HCT116 (cell line): ENCODE results near the gene RNF141. TPM values are rescaled to one million over a fixed set of nuclear protein-coding genes. Genes with fewer than 3 reads are reported as not detected.

Experiments
- ATAC-seq: fragments of 200-7000 bp; cut with Tn5 transposase; 2 replicates; pipeline ENCODE4 v1.9.1; 2020; ENCODE audit warnings: mild to moderate bottlenecking, moderate library complexity
- BruUV-seq: library from RNA; stranded (reverse); fragments of 400-500 nt; replicated peaks from 2 replicates; lab custom pipeline; 2021; lab: Mats Ljungman, UMichigan
- CTCF ChIA-PET: fragments of 300-600 bp; sonication (Branson Sonifier 250); formaldehyde crosslinking; loops from one replicate; lab custom pipeline; 2021; ENCODE audit warnings: antibody characterized with exemption; lab: Charles Lee
- POLR2A ChIA-PET: fragments of 300-600, 350-600 bp; sonication (Branson Sonifier 250); formaldehyde crosslinking; loops from one replicate; lab custom pipeline; 2021; ENCODE audit warnings: antibody characterized with exemption; lab: Charles Lee
- RAD21 ChIA-PET, 2 experiments: fragments of 300-600 bp; sonication (Branson Sonifier 250); formaldehyde crosslinking; loops; one replicate each; lab custom pipeline; 2023; ENCODE audit warnings: low total read pairs in 2 of 2; ENCODE audit not compliant: uncharacterized antibody in 2 of 2, unreplicated experiment in 2 of 2, low non-redundant PET in 1 of 2; lab: Charles Lee
- DNase-seq: peaks from one replicate; pipeline ENCODE4 v3.0.0-alpha.2; 2010; ENCODE audit warnings: low read depth, low spot score
- H2AFZ ChIP-seq: fragments of 200-600 bp; shearing (Covaris generic), sonication (generic); 2 replicates; pipeline ENCODE4 v1.6.1; 2017; ENCODE audit warnings: low read depth, mixed run types, mixed read lengths, antibody characterized with exemption, low read length; ENCODE audit not compliant: poor library complexity, severe bottlenecking
- H3K27ac ChIP-seq: 2 replicates; pipeline ENCODE4 v1.5.1; 2012; ENCODE audit warnings: low read depth, low read length
- H3K27me3 ChIP-seq: fragments of 200-600 bp; sonication (generic); 2 replicates; pipeline ENCODE4 v1.6.1; 2016; ENCODE audit warnings: mixed run types, low read length, mixed read lengths; ENCODE audit not compliant: insufficient read depth
- H3K36me3 ChIP-seq, 2 experiments: fragments of 200-500 bp in 1 of 2; fragments of 200-600 bp in 1 of 2; sonication (Bioruptor generic) in 1 of 2; sonication (generic) in 1 of 2; 2 replicates each; pipeline versions ENCODE4 v1.5.1 to v1.6.1; 2014 to 2016; ENCODE audit warnings: low read length in 2 of 2, inconsistent platforms in 1 of 2, mixed read lengths in 1 of 2, mixed run types in 1 of 2; ENCODE audit not compliant: insufficient read depth in 2 of 2, control insufficient read depth in 1 of 2
- H3K4me1 ChIP-seq, 2 experiments: fragments of 200-600 bp in 1 of 2; sonication (generic) in 1 of 2; 2 replicates each; pipeline versions ENCODE4 v1.5.1 to v1.6.1; 2012 to 2017; ENCODE audit warnings: low read length in 2 of 2, inconsistent platforms in 1 of 2, mild to moderate bottlenecking in 1 of 2, mixed read lengths in 1 of 2, mixed run types in 1 of 2, moderate library complexity in 1 of 2; ENCODE audit not compliant: insufficient read depth in 2 of 2, control insufficient read depth in 1 of 2
- H3K4me2 ChIP-seq: fragments of 200-600 bp; sonication (generic); 2 replicates; pipeline ENCODE4 v1.6.1; 2017; ENCODE audit warnings: mixed run types, low read length, mixed read lengths
- H3K4me3 ChIP-seq, 2 experiments: fragments of 200-600 bp in 1 of 2; sonication (generic) in 1 of 2; replicated peaks in 1 of 2; 2 replicates each; pipeline ENCODE4 v1.5.1; 2011 to 2016; ENCODE audit warnings: low read length in 2 of 2, control low read depth in 1 of 2, low read depth in 1 of 2, mild to moderate bottlenecking in 1 of 2, mixed read lengths in 1 of 2, mixed run types in 1 of 2
- H3K79me2 ChIP-seq: fragments of 200-600 bp; sonication (generic); 2 replicates; pipeline ENCODE4 v1.6.1; 2017; ENCODE audit warnings: mild to moderate bottlenecking, mixed run types, low read length, moderate library complexity, mixed read lengths; ENCODE audit not compliant: insufficient read depth
- H3K9ac ChIP-seq: fragments of 200-600 bp; sonication (generic); 2 replicates; pipeline ENCODE4 v1.6.1; 2016; ENCODE audit warnings: low read length, mixed read lengths
- H3K9me2 ChIP-seq: fragments of 200-600 bp; sonication (generic), shearing (Covaris generic); 2 replicates; pipeline ENCODE4 v1.6.1; 2017; ENCODE audit warnings: mixed run types, mild to moderate bottlenecking, moderate library complexity; ENCODE audit not compliant: insufficient read depth
- H3K9me3 ChIP-seq, 2 experiments: fragments of 200-500 bp in 1 of 2; fragments of 200-600 bp in 1 of 2; sonication (Bioruptor generic) in 1 of 2; sonication (generic) in 1 of 2; 2 replicates each; pipeline ENCODE4 v1.6.1; 2014 to 2017; ENCODE audit warnings: low read length in 2 of 2, mixed read lengths in 2 of 2, inconsistent platforms in 1 of 2, low read depth in 1 of 2, mild to moderate bottlenecking in 1 of 2, mixed run types in 1 of 2, moderate library complexity in 1 of 2; ENCODE audit not compliant: control insufficient read depth in 1 of 2, insufficient read depth in 1 of 2
- H4K20me1 ChIP-seq: fragments of 200-600 bp; sonication (generic), shearing (Covaris generic); 2 replicates; pipeline ENCODE4 v1.6.1; 2017; ENCODE audit warnings: mixed run types, mild to moderate bottlenecking, moderate library complexity; ENCODE audit not compliant: insufficient read depth
- ATF3 ChIP-seq: IDR thresholded peaks from 2 replicates; pipeline ENCODE4 v1.6.1; 2012
- CEBPB ChIP-seq: IDR thresholded peaks from 2 replicates; pipeline ENCODE4 v1.6.1; 2012; ENCODE audit warnings: low read depth
- ELF1 ChIP-seq: IDR thresholded peaks from 2 replicates; pipeline ENCODE4 v1.6.1; 2012; ENCODE audit warnings: low read depth, borderline replicate concordance
- EZH2 ChIP-seq: fragments of 200-600 bp; sonication (generic); IDR thresholded peaks from 2 replicates; pipeline ENCODE4 v1.6.1; 2017; ENCODE audit warnings: antibody characterized with exemption, mixed run types
- EZH2phosphoT487 ChIP-seq: fragments of 200-600 bp; IDR thresholded peaks from 2 replicates; pipeline ENCODE4 v1.6.1; 2018; ENCODE audit warnings: antibody characterized with exemption, borderline replicate concordance
- FOSL1 ChIP-seq: IDR thresholded peaks from 2 replicates; pipeline ENCODE4 v1.6.1; 2012; ENCODE audit warnings: low read depth
- JUND ChIP-seq: IDR thresholded peaks from 2 replicates; pipeline ENCODE4 v1.6.1; 2012
- MAX ChIP-seq: IDR thresholded peaks from 2 replicates; pipeline ENCODE4 v1.6.1; 2012
- REST ChIP-seq: IDR thresholded peaks from 2 replicates; pipeline ENCODE4 v1.6.1; 2012; ENCODE audit warnings: low read depth
- SIN3A ChIP-seq: IDR thresholded peaks from 2 replicates; pipeline ENCODE4 v1.6.1; 2012; ENCODE audit warnings: low read depth
- SP1 ChIP-seq: IDR thresholded peaks from 2 replicates; pipeline ENCODE4 v1.6.1; 2012; ENCODE audit warnings: low read depth
- TCF7L2 ChIP-seq: IDR thresholded peaks from 2 replicates; pipeline ENCODE4 v1.7.0; 2011; ENCODE audit warnings: borderline replicate concordance, inconsistent platforms; ENCODE audit not compliant: insufficient read depth, insufficient read length; ENCODE audit errors: extremely low read depth
- ZBTB33 ChIP-seq: IDR thresholded peaks from 2 replicates; pipeline ENCODE4 v1.6.1; 2011; ENCODE audit warnings: mild to moderate bottlenecking, low read length, moderate library complexity; ENCODE audit not compliant: insufficient replicate concordance; ENCODE audit errors: extremely low read depth
- ZFX ChIP-seq: fragments of 450-650 bp; IDR thresholded peaks from 2 replicates; pipeline ENCODE4 v1.6.1; 2017
- ZNF274 ChIP-seq: fragments of 200-500 bp; sonication (Bioruptor generic); IDR thresholded peaks from 2 replicates; pipeline ENCODE4 v1.6.1; 2014; ENCODE audit warnings: mild to moderate bottlenecking, low read depth, low read length, inconsistent platforms
- intact Hi-C: fragments of 100-400 bp; cut with micrococcal nuclease; formaldehyde crosslinking; loops from 2 replicates; pipeline ENCODE4 v1.10.0; 2022
- total RNA-seq: library from RNA; stranded (reverse); gene quantifications from one replicate; pipeline ENCODE4 v1.2.1, GENCODE V29; 2021; ENCODE audit not compliant: unreplicated experiment

Gene RNF141
- total RNA-seq, 1 experiment from 2014 or later: 133 TPM

GRCh38 chr11:10476927-10477689 lies 63.9 kb downstream of the RNF141 start:
- H3K4me2 ChIP-seq: no peak overlapping the region
- intact Hi-C loops: no loop called here
- H2AFZ ChIP-seq: no peak overlapping the region
- DNase-seq (no peak), ATAC-seq (no peak)
- RAD21 ChIA-PET: no interaction called here
- H3K27me3 ChIP-seq: no peaks in the 10 kb centered on the region
- TF ChIP-seq REST (no peak), FOSL1 (no peak), ZNF274 (no peak), JUND (no peak), ZBTB33 (no peak), EZH2 (no peak), ELF1 (no peak), ZFX (no peak), TCF7L2 (no peak), SIN3A (no peak), ATF3 (no peak), CEBPB (no peak), SP1 (no peak), EZH2phosphoT487 (no peak), MAX (no peak)
- H3K36me3 ChIP-seq: peaks cover 0 to 21% of the 10 kb centered on the region in 2 experiments; a peak in 2 of 4 replicates
- POLR2A ChIA-PET: interaction anchor here (1.2 kb wide), 1 partner anchor 11 kb away, joined by 3 read pairs; no protein-coding TSS in a partner anchor
- H3K9ac ChIP-seq: no peak overlapping the region
- no peaks in the 10 kb centered on the region for H3K4me1 ChIP-seq
- H3K9me3 ChIP-seq: no peaks in the 10 kb centered on the region
- H3K79me2 ChIP-seq: peaks cover 5% of the 10 kb centered on the region
- H3K9me2 ChIP-seq: no peaks in the 10 kb centered on the region
- no peaks in the 10 kb centered on the region for H4K20me1 ChIP-seq
- BruUV-seq: no TSS peak
- no peak overlapping the region for H3K27ac ChIP-seq
- no peak overlapping the region for H3K4me3 ChIP-seq
- CTCF ChIA-PET: no interaction called here
